ENCODE results near the gene PRKCA.

Gene PRKCA

DNA sequence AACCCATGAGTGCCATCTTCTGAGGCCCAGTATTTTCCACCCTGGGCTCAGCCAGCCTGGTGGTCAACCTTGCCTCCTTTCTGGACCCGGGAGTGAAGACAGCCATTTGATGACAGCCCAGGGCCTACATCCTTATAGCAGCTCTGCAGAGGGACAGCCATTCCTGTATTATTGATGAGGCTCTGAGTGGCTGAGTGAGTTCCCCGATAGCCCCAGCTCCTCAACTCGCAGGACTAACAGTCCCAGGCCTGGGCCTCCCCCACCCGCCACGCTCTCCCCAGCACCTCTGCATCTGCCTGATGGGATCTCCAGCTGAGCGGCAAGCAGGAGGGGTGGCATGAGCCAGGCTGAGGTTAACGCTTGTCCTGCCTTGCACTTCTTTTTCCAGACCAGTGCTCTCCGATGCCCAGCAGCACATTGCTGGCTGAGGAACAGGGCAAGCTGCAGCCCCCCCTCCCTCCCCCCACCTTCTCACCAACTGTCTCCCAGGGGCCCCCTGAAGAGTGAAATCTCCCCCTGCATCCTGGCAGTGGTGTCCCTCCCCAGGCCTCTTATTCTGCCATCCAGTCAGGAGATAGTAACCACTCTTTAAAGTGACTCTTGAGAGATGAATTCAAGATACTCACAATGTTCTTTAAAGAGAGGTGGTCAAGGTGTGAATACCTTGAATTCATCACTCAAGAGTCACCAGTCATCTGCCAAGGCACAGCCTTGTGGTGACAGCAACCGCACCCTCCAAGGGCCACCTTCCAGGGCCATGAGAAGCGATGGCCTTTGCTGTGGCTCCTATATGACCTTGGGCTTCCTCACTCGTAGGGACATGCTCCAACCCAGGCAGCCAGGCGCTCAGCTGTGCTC, 556.0 kb downstream of the PRKCA start:
- no peak for DNase-seq
- TF ChIP-seq GATA1 (IDR thresholded peaks at IDR 0.05; ENCODE audit: low read depth, low read length): no peak
- no peak for TF ChIP-seq POLR2A (IDR thresholded peaks at IDR 0.05; ENCODE audit: low read length)

- TF ChIP-seq GATA1 (IDR thresholded peaks at IDR 0.05; ENCODE audit: low read depth, low read length) (no peak), POLR2A (IDR thresholded peaks at IDR 0.05; ENCODE audit: low read length) (no peak)
- DNase-seq: no peak
Measured at GRCh38 chr17:66859353-66859752, 556.9 kb downstream of the PRKCA start.

GRCh38 chr17:66860204-66860603, 557.8 kb downstream of the PRKCA start:
- TF ChIP-seq GATA1 (IDR thresholded peaks at IDR 0.05; ENCODE audit: low read depth, low read length) (no peak), POLR2A (IDR thresholded peaks at IDR 0.05; ENCODE audit: low read length) (no peak)

More at GRCh38 chr17:66860204-66860603, 557.8 kb downstream of the PRKCA start:
- DNase-seq: no peak

Measured in erythroblast (primary cell).